ENCODE results near the gene EIF2S1.

Gene EIF2S1

DNA sequence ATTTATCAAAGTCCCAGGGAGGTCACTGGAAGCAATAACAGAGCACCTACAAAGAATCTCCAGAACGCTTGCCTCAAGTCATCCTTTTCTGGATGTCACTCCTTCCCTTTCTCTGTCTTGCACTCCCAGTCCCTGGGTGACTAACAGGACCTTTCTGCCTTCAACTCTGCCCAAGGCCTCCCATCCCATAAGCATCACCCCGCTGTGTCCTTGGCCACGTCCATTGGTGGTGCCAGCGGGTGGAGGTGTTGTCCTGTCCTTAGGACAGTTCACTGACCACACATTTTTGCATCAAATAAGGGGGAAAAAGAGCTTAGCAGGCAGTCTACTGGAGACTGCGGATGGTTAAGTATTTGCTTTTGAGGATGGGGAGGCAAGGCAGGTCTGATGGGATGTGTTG is 75.5 kb downstream of the EIF2S1 start:
- TF ChIP-seq, protein P1, sequence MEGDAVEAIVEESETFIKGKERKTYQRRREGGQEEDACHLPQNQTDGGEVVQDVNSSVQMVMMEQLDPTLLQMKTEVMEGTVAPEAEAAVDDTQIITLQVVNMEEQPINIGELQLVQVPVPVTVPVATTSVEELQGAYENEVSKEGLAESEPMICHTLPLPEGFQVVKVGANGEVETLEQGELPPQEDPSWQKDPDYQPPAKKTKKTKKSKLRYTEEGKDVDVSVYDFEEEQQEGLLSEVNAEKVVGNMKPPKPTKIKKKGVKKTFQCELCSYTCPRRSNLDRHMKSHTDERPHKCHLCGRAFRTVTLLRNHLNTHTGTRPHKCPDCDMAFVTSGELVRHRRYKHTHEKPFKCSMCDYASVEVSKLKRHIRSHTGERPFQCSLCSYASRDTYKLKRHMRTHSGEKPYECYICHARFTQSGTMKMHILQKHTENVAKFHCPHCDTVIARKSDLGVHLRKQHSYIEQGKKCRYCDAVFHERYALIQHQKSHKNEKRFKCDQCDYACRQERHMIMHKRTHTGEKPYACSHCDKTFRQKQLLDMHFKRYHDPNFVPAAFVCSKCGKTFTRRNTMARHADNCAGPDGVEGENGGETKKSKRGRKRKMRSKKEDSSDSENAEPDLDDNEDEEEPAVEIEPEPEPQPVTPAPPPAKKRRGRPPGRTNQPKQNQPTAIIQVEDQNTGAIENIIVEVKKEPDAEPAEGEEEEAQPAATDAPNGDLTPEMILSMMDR (IDR thresholded peaks at IDR 0.05; ENCODE audit: low read depth, low read length, missing control alignments), result no peak
- DNase-seq (ENCODE audit: low read depth), result no peak
- no peak overlapping the region for H3K4me3 ChIP-seq (ENCODE audit: low read depth, low read length)

Data from GM12864 (cell line).